A549 (cell line): ENCODE measurements around the gene ZBTB8A.

Source experiments
- CHD4 ChIP-seq: fragments of 200-600 bp; sonication (generic); IDR thresholded peaks from 2 replicates; pipeline ENCODE4 v1.6.1; 2016; ENCODE audit warnings: antibody characterized with exemption, mild to moderate bottlenecking, borderline replicate concordance
- FOXS1 ChIP-seq: fragments of 250-450 bp; sonication (Bioruptor Pico); IDR thresholded peaks from 2 replicates; pipeline ENCODE4 v1.5.0; 2020; ENCODE audit warnings: mild to moderate bottlenecking, moderate library complexity
- POLR2AphosphoS2 ChIP-seq: conservative IDR thresholded peaks from 2 replicates; pipeline ENCODE4 v1.6.1; 2012; ENCODE audit warnings: low read length, improper control_type of control experiment, inconsistent platforms

- TF ChIP-seq POLR2AphosphoS2 (no peak), FOXS1 (CRISPR knock-in tag) (no peak), CHD4 (no peak)
These were observed 93.6 kb downstream of the ZBTB8A start for GRCh38 chr1:32632829-32633228.
